GM19238 (cell line): Measurements from ENCODE around the gene MPV17L2.
"Not testable (repeated sequence)": the region's sequence is repeated elsewhere in the genome, so short reads cannot be mapped to it uniquely, and the experiment has no call there.

Experiments
- DNase-seq: peaks from one replicate; pipeline ENCODE4 v3.0.0; 2011; ENCODE audit warnings: low spot score; ENCODE audit not compliant: insufficient read length

The MPV17L2 gene

GRCh38 chr19:18190278-18190677, 2.7 kb upstream of the MPV17L2 start:
- no peak for DNase-seq

- DNase-seq, result no peak
Measured at GRCh38 chr19:18191640-18192062, 1.4 kb upstream of the MPV17L2 start.

- no peak for DNase-seq
Measured at GRCh38 chr19:18193388-18194180, 566 bp downstream of the MPV17L2 start.

GRCh38 chr19:18194181-18194530, 1.1 kb downstream of the MPV17L2 start:
- DNase-seq, result no peak

DNA sequence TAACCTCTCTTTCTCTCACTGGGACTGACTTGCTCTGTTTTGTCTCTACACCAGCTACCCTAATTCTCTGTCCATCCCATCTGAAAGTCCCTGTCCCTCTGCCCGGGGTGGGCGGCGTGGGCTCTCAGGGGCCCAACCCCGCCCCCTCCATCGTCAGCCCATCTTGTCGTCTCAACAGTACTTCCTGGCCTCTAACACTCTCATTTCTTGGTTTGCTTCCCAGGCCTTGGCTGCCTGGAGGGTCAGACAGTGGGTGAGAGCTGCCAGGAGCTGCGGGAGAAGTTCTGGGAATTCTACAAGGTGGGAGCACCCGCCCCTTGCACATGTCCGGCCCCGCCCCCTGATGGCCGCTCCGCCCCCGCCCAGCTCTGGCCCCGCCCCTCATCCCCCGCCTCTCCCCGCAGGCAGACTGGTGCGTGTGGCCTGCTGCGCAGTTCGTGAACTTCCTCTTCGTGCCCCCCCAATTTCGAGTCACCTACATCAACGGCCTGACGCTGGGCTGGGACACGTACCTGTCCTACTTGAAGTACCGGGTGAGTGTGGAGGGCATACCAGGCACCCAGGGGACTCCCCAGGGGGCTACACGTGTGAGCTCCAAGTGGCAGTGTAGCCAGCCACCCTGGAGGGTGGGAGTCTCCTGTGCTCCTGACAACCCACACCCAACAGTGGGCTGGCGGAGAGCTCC, 1.7 kb downstream of the MPV17L2 start:
- no peak for DNase-seq

DNA sequence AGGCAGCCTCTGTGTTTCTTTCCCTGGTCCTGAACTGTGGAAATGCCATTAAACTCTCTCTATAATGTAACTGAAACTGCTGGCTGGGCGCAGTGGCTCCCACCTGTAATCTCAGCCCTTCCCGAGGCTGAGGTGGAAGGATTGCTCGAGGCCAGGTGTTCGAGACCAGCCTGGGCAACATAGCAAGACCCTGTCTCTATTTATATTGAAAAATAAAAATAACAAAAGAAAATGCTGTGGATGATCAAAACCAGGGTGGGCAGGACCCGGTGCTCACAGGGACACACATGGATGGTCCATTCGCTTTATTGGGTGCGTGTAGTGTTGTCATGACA, 3.5 kb downstream of the MPV17L2 start:
- DNase-seq, result no peak

DNA sequence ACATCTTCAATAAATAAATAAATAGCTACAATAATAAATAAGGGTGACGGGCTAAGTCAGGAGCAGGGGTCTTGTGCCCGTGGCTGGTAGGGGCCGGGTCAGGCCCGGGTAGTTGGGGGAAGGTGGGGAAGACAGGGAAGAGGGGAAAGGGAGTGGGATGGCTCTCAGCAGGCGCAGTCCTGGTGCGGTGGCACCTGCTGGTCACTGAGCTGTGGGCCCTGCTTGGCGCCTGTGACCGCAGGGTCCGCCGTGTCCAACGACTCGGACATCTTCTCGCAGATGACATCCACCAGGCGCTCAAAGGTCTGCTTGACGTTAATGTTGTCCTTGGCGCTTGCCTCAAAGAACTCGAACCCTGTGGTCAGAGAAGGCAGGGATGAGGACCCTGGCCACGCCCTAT, 4.3 kb downstream of the MPV17L2 start:
- no peak for DNase-seq

DNA sequence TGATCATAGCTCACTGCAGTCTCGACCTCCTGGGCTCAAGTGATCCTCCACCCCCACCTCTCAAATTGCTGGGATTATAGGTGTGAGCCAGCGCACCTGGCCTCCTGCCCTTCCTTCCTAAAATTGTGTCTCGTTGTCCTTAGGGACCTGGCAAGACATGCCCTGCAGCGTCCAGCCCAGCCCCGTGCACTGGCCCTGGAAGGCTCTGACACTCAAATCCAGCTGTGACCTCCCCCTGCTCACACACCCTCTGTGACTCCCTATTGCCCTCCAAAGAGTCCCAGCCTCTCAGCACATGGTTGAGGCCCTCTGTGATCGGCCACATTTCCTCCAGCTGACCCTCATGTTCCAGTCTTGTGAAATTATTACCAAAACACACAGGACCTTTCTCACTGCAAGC, 4.9 kb downstream of the MPV17L2 start:
- no peak for DNase-seq

- DNase-seq, result no peak
Measured at GRCh38 chr19:18198374-18198773, 5.4 kb downstream of the MPV17L2 start.

- no peak for DNase-seq
Measured at GRCh38 chr19:18202397-18202777, 9.4 kb downstream of the MPV17L2 start.

- DNase-seq, result no peak
Measured at GRCh38 chr19:18202778-18203407, 9.9 kb downstream of the MPV17L2 start.

DNA sequence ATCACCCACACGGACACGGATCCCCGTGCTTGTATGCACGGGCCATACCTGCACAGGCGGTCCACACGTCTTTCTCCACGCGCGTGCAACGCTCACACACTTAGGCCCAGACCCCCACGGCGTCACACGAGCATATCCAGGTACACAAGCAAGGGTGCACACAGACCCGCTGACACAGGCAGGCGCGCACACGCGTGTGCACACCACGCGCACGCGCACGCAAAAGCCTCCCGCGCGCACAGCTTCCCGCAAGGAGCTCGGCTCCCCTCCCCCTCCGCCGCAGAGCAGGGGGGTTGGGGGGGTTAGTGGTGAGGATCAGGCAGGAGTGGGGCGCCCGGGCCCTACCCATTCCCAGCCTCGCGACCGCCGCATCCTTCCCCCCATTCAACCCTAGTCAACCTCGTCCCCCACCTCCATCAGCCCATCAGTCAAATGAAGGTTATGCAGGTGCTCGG, 10.4 kb downstream of the MPV17L2 start:
- no peak for DNase-seq

DNA sequence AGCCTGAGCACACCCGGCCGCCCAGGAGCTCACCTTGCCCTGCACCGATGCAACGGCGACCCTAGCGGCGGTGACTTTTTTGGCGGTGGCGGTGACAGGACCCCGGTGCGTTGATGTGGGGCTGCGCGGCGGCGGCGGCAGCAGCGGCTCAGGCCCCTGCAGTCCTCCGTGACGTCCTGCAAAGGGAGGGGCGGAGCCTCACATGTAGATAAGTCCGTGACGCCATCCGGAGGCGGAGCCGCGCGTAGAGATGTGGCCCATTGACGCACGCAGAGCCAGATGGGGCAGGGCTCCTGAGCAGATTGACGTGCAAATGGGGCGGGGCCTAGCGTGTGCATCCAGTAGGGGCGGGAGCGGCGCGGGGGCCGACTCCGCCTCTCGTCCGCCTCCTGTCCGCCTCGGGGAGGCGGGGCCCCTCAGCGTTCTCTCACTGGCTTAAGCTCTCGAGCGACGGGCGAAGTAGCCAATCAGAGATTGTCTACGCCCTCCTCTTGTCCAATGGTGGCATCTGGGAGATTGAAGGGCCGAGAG, 10.9 kb downstream of the MPV17L2 start, which contains the start of gene RAB3A:
Gene RAB3A, minus strand, starts transcription at position 180 of the 531 bp plus-strand sequence. CDS start 1,302 bp downstream, outside the sequence.
- DNase-seq, result peak; percentile 99

DNA sequence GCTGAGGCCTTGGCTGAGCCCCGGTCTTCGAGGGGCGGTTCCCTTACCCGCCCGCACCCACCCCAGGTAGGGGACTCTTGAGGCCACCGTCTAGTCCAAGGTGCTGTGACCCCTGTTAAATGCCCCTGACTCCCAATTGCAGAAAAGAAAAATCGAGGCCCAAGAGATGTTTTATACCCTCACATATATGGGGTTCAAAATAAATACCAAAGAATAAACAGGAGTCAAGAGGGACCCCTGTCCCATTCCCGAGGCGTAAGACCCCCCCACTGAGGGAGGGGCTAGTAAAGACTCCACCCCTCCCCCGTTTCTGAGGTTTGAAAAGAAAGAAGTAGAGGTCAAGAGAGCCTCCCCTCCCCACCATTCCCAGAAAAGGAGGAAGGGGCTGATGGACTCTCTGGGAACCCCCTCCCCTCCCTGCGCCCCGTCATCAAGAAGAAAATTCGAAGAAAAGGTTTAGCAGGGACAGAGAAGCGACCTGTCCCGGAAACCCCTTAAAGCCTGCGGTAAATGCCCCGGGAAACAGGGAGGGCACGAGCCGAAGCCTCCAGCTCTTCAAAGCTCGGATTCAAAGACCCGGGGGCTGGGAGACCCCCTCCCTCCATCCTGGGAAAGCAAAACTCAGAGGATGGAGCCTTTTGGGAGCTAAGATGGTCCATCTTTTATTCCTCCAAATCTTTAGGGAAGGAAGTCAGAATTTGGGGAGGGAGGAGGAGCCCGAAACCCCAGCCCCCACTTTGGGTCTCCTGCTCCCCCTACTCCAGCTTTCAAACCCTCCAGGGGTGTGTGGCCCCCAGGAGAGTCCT, 11.6 kb downstream of the MPV17L2 start:
- no peak for DNase-seq

DNA sequence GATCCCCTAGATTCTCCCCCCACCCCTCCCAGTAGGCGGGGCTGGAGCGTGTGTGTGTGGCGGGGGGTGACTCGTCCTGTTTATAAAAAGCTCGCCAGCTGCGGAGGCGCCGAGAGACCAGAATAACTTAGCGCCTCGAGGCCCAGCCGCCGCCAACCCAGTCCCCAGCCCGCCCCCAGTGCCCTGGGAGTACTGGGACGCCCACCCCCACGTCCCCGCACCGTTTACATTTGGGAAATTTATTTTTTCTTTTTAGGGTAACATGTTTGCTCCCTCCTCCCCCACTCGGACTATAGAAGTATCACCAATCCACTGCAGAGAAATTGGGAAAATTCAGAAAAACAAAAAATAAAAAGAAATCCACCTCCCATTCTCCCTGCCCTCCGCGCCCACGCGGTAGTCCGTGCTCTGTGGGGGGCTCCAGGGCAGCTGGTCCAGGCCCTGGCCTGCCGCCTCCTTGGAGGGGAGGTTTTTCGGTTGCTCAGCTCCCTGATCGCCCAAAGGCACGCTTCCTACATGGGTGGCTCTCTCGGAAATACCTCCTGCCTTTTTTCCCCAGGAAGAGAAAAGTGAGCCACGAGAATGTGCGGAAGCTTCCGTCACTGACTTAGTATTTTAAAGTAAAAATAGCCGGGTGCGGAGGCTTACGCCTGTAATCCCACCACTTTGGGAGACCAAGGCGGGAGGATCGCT, 12.3 kb downstream of the MPV17L2 start:
- no peak for DNase-seq

GRCh38 chr19:18206018-18206417, 13.0 kb downstream of the MPV17L2 start:
- DNase-seq, result no peak

DNA sequence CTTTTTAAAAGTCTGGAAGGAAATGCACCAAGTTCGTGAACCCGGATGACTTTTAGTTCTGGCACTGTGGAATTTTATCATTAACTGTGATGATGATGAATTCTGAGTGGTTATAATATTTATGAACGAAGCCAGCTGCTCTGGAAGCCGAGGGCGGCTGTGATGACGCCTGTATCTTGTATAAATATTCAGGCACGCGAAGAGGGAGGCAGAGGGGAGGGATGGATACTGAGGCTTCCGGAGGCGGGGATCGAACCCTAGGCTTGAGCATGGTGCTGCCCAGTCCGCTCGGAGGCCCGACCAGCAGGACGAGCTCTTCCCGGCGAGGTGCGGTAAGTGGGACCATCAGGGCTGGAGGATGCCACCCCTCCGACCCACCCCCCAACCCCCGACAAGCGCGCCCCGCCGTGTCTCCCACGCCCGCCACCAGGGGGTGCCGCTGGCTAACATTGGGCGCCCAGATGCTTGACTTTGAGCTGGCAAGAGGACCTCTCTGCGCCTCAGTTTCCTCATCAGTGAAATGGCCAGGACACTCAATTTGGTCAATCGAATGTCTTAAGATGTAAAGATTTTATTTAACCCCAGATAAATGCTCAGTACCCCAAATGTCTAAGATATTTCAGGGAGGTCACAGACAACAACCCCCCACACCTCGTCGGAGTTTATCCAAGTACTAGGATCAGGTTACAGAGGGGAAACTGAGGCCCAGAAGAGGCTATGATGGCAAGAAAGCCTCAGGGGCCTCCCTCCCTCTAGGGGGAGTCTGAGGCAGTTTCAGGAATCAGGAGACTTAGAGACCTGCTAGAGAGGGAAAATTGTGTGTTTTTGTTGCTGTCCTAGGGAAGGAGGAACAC, 15.3 kb downstream of the MPV17L2 start:
- DNase-seq, result no peak

DNA sequence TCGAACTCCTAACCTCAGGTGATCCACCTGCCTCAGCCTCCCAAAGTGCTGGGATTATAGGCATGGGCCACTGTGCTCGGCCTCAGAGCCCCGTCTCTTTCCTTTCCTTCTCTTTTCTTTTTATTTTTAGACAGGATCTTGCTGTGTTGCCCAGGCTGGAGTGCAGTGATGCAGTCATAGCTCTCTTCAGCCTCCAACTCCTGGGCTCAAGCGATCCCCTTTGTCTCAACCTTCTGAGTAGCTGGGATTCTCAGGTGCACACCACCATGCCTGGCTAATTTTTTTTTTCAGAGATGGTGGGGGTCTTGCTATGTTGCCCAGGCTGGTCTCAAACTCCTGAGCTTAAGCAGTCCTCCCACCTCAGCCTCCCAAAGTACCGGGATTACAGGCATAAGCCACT, 16.9 kb downstream of the MPV17L2 start:
- not testable (repeated sequence) for DNase-seq

GRCh38 chr19:18211683-18212082, 18.7 kb downstream of the MPV17L2 start:
- no peak for DNase-seq
